Inflammatory macrophage treated with lipopolysaccharide for 4 hours (primary cell): ENCODE data around the gene NKAIN2.
A peak's percentile ranks its signal among the peaks of the same experiment; 100 is the strongest.

ENCODE experiments used
- DNase-seq: peaks from one replicate; pipeline ENCODE4 v3.0.0-alpha.2; 2020

Gene NKAIN2

GRCh38 chr6:124869416-124869815 is 1065.8 kb downstream of the NKAIN2 start:
- DNase-seq = no peak

- peak; percentile 39 for DNase-seq
These were observed 1067.2 kb downstream of the NKAIN2 start for GRCh38 chr6:124870611-124871459.

GRCh38 chr6:124872361-124873065 is 1068.8 kb downstream of the NKAIN2 start:
- DNase-seq = peak; percentile 23

GRCh38 chr6:124873066-124873410 is 1069.4 kb downstream of the NKAIN2 start:
- no peak for DNase-seq
